Endothelial cell of umbilical vein (primary cell): ENCODE data around the gene MYO1C.

Experiments
- MYC ChIP-seq: IDR thresholded peaks from one replicate; pipeline ENCODE4 v1.6.1; 2011; ENCODE audit warnings: mild to moderate bottlenecking, low read depth, low read length
- TF ChIP-seq, protein P1 (sequence below), 2 donors: IDR thresholded peaks; 1 replicate in 1 of 2; 2 replicates in 1 of 2; pipeline ENCODE4 v1.5.1; 2011; ENCODE audit warnings: low read length in 2 of 2, mild to moderate bottlenecking in 2 of 2, moderate library complexity in 2 of 2, control low read depth in 1 of 2, inconsistent platforms in 1 of 2, low read depth in 1 of 2; ENCODE audit not compliant: insufficient read depth in 1 of 2; ENCODE audit errors: extremely low read depth in 1 of 2

DNA sequence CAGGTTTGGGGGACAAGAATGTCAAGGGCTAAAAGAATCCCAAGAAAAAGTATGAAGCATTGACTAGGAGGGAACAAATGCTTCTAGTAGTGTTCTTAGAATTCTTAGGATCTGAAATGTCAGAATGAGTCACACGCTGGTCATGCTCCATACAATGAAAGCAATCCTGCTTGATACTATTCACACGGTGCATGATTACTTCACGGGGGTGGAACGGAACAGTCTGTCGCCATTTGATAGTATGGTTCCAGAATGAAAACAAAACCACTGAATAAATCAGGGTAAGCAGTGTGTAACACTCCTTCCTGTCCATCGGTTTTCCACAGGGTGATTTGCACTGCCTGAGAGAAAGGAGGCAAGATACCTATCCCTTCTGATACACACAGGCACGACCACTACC, 69.6 kb downstream of the MYO1C start:
- TF ChIP-seq, protein P1, sequence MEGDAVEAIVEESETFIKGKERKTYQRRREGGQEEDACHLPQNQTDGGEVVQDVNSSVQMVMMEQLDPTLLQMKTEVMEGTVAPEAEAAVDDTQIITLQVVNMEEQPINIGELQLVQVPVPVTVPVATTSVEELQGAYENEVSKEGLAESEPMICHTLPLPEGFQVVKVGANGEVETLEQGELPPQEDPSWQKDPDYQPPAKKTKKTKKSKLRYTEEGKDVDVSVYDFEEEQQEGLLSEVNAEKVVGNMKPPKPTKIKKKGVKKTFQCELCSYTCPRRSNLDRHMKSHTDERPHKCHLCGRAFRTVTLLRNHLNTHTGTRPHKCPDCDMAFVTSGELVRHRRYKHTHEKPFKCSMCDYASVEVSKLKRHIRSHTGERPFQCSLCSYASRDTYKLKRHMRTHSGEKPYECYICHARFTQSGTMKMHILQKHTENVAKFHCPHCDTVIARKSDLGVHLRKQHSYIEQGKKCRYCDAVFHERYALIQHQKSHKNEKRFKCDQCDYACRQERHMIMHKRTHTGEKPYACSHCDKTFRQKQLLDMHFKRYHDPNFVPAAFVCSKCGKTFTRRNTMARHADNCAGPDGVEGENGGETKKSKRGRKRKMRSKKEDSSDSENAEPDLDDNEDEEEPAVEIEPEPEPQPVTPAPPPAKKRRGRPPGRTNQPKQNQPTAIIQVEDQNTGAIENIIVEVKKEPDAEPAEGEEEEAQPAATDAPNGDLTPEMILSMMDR (IDR thresholded peaks at IDR 0.05; ENCODE audit: extremely low read depth in 1 of 2, insufficient read depth in 1 of 2, low read depth in 1 of 2, low read length in 2 of 2) = no peak
- TF ChIP-seq MYC = no peak
